ENCODE measurements around the gene CD59. TPM values are rescaled to one million over a fixed set of nuclear protein-coding genes. Genes with fewer than 3 reads are reported as not detected.

CD59 gene
- total RNA-seq, 1 donor from 2014 or later: 272 TPM

- TF ChIP-seq POLR2A (IDR thresholded peaks at IDR 0.05) (peak in 1 of 2 donors; percentile 44), POLR2AphosphoS5 (IDR thresholded peaks at IDR 0.05; ENCODE audit: insufficient read depth in 1 of 2, low read depth in 1 of 2) (peak in 1 of 2 donors; percentile 74)
- TF ChIP-seq, protein P1, sequence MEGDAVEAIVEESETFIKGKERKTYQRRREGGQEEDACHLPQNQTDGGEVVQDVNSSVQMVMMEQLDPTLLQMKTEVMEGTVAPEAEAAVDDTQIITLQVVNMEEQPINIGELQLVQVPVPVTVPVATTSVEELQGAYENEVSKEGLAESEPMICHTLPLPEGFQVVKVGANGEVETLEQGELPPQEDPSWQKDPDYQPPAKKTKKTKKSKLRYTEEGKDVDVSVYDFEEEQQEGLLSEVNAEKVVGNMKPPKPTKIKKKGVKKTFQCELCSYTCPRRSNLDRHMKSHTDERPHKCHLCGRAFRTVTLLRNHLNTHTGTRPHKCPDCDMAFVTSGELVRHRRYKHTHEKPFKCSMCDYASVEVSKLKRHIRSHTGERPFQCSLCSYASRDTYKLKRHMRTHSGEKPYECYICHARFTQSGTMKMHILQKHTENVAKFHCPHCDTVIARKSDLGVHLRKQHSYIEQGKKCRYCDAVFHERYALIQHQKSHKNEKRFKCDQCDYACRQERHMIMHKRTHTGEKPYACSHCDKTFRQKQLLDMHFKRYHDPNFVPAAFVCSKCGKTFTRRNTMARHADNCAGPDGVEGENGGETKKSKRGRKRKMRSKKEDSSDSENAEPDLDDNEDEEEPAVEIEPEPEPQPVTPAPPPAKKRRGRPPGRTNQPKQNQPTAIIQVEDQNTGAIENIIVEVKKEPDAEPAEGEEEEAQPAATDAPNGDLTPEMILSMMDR (IDR thresholded peaks at IDR 0.05): no peak
- H3K27me3 ChIP-seq: no peaks in the 10 kb centered on the region
- peaks cover 47% of the 10 kb centered on the region for H3K4me1 ChIP-seq
- DNase-seq (ENCODE audit: extremely low spot score in 2 of 2): no peak
- peak within 1 kb of the TSS; percentile 88 for H3K27ac ChIP-seq
- no peaks in the 10 kb centered on the region for H3K9me3 ChIP-seq
- peaks cover 0 to 8% of the 10 kb centered on the region in 2 donors for H3K36me3 ChIP-seq
- H3K4me3 ChIP-seq: peak within 1 kb of the TSS; percentile 75 to 96
- intact Hi-C loops (cut with DNase I): no loop called here
Observed at GRCh38 chr11:33773987-33774735, 37.9 kb upstream of the CD59 start, which contains the start of gene FBXO3. Gene FBXO3, minus strand, starts transcription at chr11:33774520. Its CDS starts 23 bp downstream, at chr11:33774497.

- intact Hi-C loops (cut with DNase I): no loop called here
- Histone ChIP-seq H3K36me3 (peaks cover 0 to 15% of the 10 kb centered on the region in 2 donors), H3K9me3 (no peaks in the 10 kb centered on the region), H3K27me3 (no peaks in the 10 kb centered on the region), H3K27ac (peak overlapping the region; percentile 88), H3K4me1 (peaks cover 47% of the 10 kb centered on the region), H3K4me3 (peak overlapping the region; percentile 75 to 96)
- no peak for DNase-seq (ENCODE audit: extremely low spot score in 2 of 2)
- no peak for TF ChIP-seq POLR2AphosphoS5 (IDR thresholded peaks at IDR 0.05; ENCODE audit: insufficient read depth in 1 of 2, low read depth in 1 of 2)
- TF ChIP-seq, protein P1 (IDR thresholded peaks at IDR 0.05): no peak
Observed at GRCh38 chr11:33773404-33773986, 37.3 kb upstream of the CD59 start.

- Histone ChIP-seq H3K27me3 (no peaks in the 10 kb centered on the region), H3K27ac (no peak overlapping the region), H3K36me3 (peaks cover 0 to 21% of the 10 kb centered on the region in 2 donors), H3K9me3 (no peaks in the 10 kb centered on the region), H3K4me3 (peak overlapping the region; percentile 75 to 96), H3K4me1 (peaks cover 47% of the 10 kb centered on the region)
- TF ChIP-seq POLR2A (IDR thresholded peaks at IDR 0.05) (no peak), POLR2AphosphoS5 (IDR thresholded peaks at IDR 0.05; ENCODE audit: insufficient read depth in 1 of 2, low read depth in 1 of 2) (no peak)
- TF ChIP-seq, protein P1 (IDR thresholded peaks at IDR 0.05): no peak
- DNase-seq (ENCODE audit: extremely low spot score in 2 of 2): no peak
- intact Hi-C loops (cut with DNase I): no loop called here
Observed at GRCh38 chr11:33772870-33773269, 36.6 kb upstream of the CD59 start.

DNA sequence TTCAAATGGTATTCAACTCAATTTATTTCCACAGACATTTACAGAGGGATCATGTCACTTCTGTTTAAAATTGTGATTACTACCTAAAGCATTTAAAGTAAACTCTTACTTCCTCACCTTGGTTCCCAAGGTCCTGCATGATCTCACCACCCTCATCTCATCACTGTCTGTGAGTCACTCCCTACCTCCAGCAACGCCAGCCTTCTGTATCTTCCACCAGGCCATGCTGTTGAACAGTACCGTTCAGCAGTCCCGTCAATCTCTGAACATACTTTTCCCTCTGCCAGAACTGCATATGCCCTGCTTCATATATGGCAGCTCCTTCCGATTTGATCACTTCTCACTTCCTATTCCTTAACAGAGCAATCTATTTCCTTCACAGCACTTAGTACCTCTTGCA lies 36.1 kb upstream of the CD59 start:
- TF ChIP-seq POLR2AphosphoS5 (IDR thresholded peaks at IDR 0.05; ENCODE audit: insufficient read depth in 1 of 2, low read depth in 1 of 2) (peak in 1 of 2 donors; percentile 10), POLR2A (IDR thresholded peaks at IDR 0.05) (no peak)
- Histone ChIP-seq H3K4me3 (no peak overlapping the region), H3K27ac (no peak overlapping the region), H3K4me1 (peaks cover 47% of the 10 kb centered on the region), H3K36me3 (peaks cover 0 to 27% of the 10 kb centered on the region in 2 donors), H3K27me3 (no peaks in the 10 kb centered on the region), H3K9me3 (no peaks in the 10 kb centered on the region)
- intact Hi-C loops (cut with DNase I): no loop called here
- DNase-seq (ENCODE audit: extremely low spot score in 2 of 2): no peak

- TF ChIP-seq POLR2A (IDR thresholded peaks at IDR 0.05): no peak
- TF ChIP-seq, protein P1 (IDR thresholded peaks at IDR 0.05): no peak
- TF ChIP-seq POLR2AphosphoS5 (IDR thresholded peaks at IDR 0.05; ENCODE audit: insufficient read depth in 1 of 2, low read depth in 1 of 2): no peak
- H3K27ac ChIP-seq: no peak overlapping the region
- H3K4me1 ChIP-seq: peaks cover 35% of the 10 kb centered on the region
- H3K27me3 ChIP-seq: no peaks in the 10 kb centered on the region
- no peaks in the 10 kb centered on the region for H3K9me3 ChIP-seq
- peaks cover 0 to 47% of the 10 kb centered on the region in 2 donors for H3K36me3 ChIP-seq
- DNase-seq (ENCODE audit: extremely low spot score in 2 of 2): no peak
- H3K4me3 ChIP-seq: no peak overlapping the region
- intact Hi-C loops (cut with DNase I): no loop called here
Observed at GRCh38 chr11:33770236-33770635, 34.0 kb upstream of the CD59 start.
